CD4-positive, alpha-beta T cell (primary cell): ENCODE measurements around the gene ELFN1. TPM values are rescaled to one million over a fixed set of nuclear protein-coding genes. Genes with fewer than 3 reads are reported as not detected.

Experiments used
- ATAC-seq: fragments of 200-7000 bp; cut with Tn5 transposase; one replicate; pipeline ENCODE4 v1.10.0; 2022; ENCODE audit warnings: mild to moderate bottlenecking; ENCODE audit not compliant: poor library complexity
- CTCF ChIA-PET: fragments of 350-600 bp; sonication (Branson Sonifier 250); formaldehyde crosslinking; loops from one replicate; lab custom pipeline; 2021; ENCODE audit warnings: antibody characterized with exemption, inconsistent platforms; lab: Charles Lee
- POLR2A ChIA-PET: fragments of 350-600 bp; sonication (Branson Sonifier 250); formaldehyde crosslinking; loops from one replicate; lab custom pipeline; 2021; ENCODE audit warnings: antibody characterized with exemption, inconsistent platforms; lab: Charles Lee
- DNase-seq, 14 experiments: peaks; one replicate each; pipeline ENCODE4 v3.0.0-alpha.2; 2013 to 2020; ENCODE audit warnings: mixed read lengths in 2 of 14
- H3K27ac ChIP-seq, 2 donors: one replicate each; pipeline versions ENCODE4 v1.5.1 to v1.7.0; 2013; ENCODE audit warnings: low read length in 2 of 2, low read depth in 1 of 2, mild to moderate bottlenecking in 1 of 2
- H3K27me3 ChIP-seq, 2 experiments: 1 replicate in 1 of 2; 2 replicates in 1 of 2; pipeline versions ENCODE4 v1.6.1 to v1.7.0; 2013; ENCODE audit warnings: low read length in 2 of 2, control low read depth in 1 of 2, mild to moderate bottlenecking in 1 of 2, moderate library complexity in 1 of 2; ENCODE audit not compliant: insufficient read depth in 2 of 2, control insufficient read depth in 1 of 2
- H3K36me3 ChIP-seq: one replicate; pipeline ENCODE4 v1.6.1; 2013; ENCODE audit warnings: low read length, control low read depth; ENCODE audit not compliant: insufficient read depth
- H3K4me1 ChIP-seq: one replicate; pipeline ENCODE4 v1.6.1; 2013; ENCODE audit warnings: low read length, control low read depth; ENCODE audit not compliant: insufficient read depth
- H3K4me3 ChIP-seq: one replicate; pipeline ENCODE4 v1.5.1; 2013; ENCODE audit warnings: mild to moderate bottlenecking, low read length, moderate library complexity
- H3K9me3 ChIP-seq, 2 experiments: 1 replicate in 1 of 2; 2 replicates in 1 of 2; pipeline versions ENCODE4 v1.6.1 to v1.7.0; 2013; ENCODE audit warnings: low read length in 2 of 2, mild to moderate bottlenecking in 2 of 2, control low read depth in 1 of 2, moderate library complexity in 1 of 2; ENCODE audit not compliant: control insufficient read depth in 1 of 2, insufficient read depth in 1 of 2
- H3K27ac Mint-ChIP-seq: one replicate; pipeline ENCODE4 v1.8.0; 2020; ENCODE audit warnings: mixed read lengths
- H3K27me3 Mint-ChIP-seq: one replicate; pipeline ENCODE4 v1.8.0; 2021; ENCODE audit warnings: mixed read lengths
- H3K36me3 Mint-ChIP-seq: one replicate; pipeline ENCODE4 v1.8.0; 2021; ENCODE audit warnings: low read depth, mixed read lengths
- H3K4me1 Mint-ChIP-seq: one replicate; pipeline ENCODE4 v1.8.0; 2021; ENCODE audit warnings: low read depth, mixed read lengths
- H3K4me3 Mint-ChIP-seq: one replicate; pipeline ENCODE4 v1.8.0; 2020; ENCODE audit warnings: mild to moderate bottlenecking, mixed read lengths
- H3K9me3 Mint-ChIP-seq: one replicate; pipeline ENCODE4 v1.8.0; 2020; ENCODE audit warnings: mixed read lengths
- CTCF ChIP-seq: fragments of 200-600 bp; IDR thresholded peaks from one replicate; pipeline ENCODE4 v1.8.0; 2022; ENCODE audit warnings: antibody characterized with exemption, mild to moderate bottlenecking
- intact Hi-C, 2 experiments: fragments of 100-400 bp; cut with DNase I in 1 of 2; cut with micrococcal nuclease in 1 of 2; formaldehyde crosslinking; loops; one replicate each; pipeline versions ENCODE4 v1.15.1 to v1.9.0; 2023 to 2025; cut with DNase I, micrococcal nuclease
- total RNA-seq, 174 experiments: library from RNA in 2 of 174; stranded (reverse) in 2 of 174; gene quantifications; one replicate each; pipeline ENCODE4 v1.2.3 and lab custom pipeline; 2021 to 2026

ELFN1 gene
- total RNA-seq, 2 experiments from 2014 or later: not detected

GRCh38 chr7:1745018-1745532 lies 75.0 kb downstream of the ELFN1 start:
- H3K4me3 ChIP-seq: no peak overlapping the region
- CTCF ChIA-PET: interaction anchor here (0.6 kb wide), 1 partner anchor 283 kb away, joined by 5 read pairs; no protein-coding TSS in a partner anchor
- no peak overlapping the region for H3K27ac Mint-ChIP-seq

GRCh38 chr7:1745576-1746490 lies 75.8 kb downstream of the ELFN1 start:
- DNase-seq: no peak
- Mint-ChIP-seq H3K36me3 (no peaks in the 10 kb centered on the region), H3K9me3 (no peaks in the 10 kb centered on the region), H3K27ac (no peak overlapping the region), H3K4me1 (peaks cover 14% of the 10 kb centered on the region), H3K4me3 (no peak overlapping the region), H3K27me3 (no peaks in the 10 kb centered on the region)
- H3K27me3 ChIP-seq: no peaks in the 10 kb centered on the region
- peaks cover 0 to 8% of the 10 kb centered on the region in 2 experiments for H3K9me3 ChIP-seq
- ChIA-PET CTCF (no interaction called here), POLR2A (no interaction called here)
- TF ChIP-seq CTCF: no peak
- intact Hi-C loops: no loop called here
- H3K4me3 ChIP-seq: no peak overlapping the region
- no peak for ATAC-seq
- H3K27ac ChIP-seq: no peak overlapping the region
- H3K4me1 ChIP-seq: peaks cover 24% of the 10 kb centered on the region
- no peaks in the 10 kb centered on the region for H3K36me3 ChIP-seq

More at GRCh38 chr7:1745018-1745532, 75.0 kb downstream of the ELFN1 start:
- POLR2A ChIA-PET: no interaction called here
- Histone ChIP-seq H3K27ac (no peak overlapping the region), H3K4me1 (peaks cover 30% of the 10 kb centered on the region), H3K27me3 (no peaks in the 10 kb centered on the region), H3K36me3 (no peaks in the 10 kb centered on the region), H3K9me3 (peaks cover 0 to 8% of the 10 kb centered on the region in 2 experiments)
- no peaks in the 10 kb centered on the region for H3K9me3 Mint-ChIP-seq
- DNase-seq: no peak
- TF ChIP-seq CTCF: no peak
- no peak overlapping the region for H3K4me3 Mint-ChIP-seq
- no peaks in the 10 kb centered on the region for H3K36me3 Mint-ChIP-seq
- intact Hi-C loops: no loop called here
- H3K27me3 Mint-ChIP-seq: no peaks in the 10 kb centered on the region
- peaks cover 14% of the 10 kb centered on the region for H3K4me1 Mint-ChIP-seq
- ATAC-seq: no peak

- Mint-ChIP-seq H3K27ac (no peak overlapping the region), H3K27me3 (no peaks in the 10 kb centered on the region), H3K9me3 (no peaks in the 10 kb centered on the region), H3K4me3 (no peak overlapping the region), H3K4me1 (peaks cover 13% of the 10 kb centered on the region), H3K36me3 (no peaks in the 10 kb centered on the region)
- Histone ChIP-seq H3K27ac (no peak overlapping the region), H3K4me3 (no peak overlapping the region), H3K4me1 (peaks cover 18% of the 10 kb centered on the region), H3K27me3 (no peaks in the 10 kb centered on the region), H3K36me3 (no peaks in the 10 kb centered on the region), H3K9me3 (peaks cover 0 to 11% of the 10 kb centered on the region in 2 experiments)
- DNase-seq (no peak), ATAC-seq (no peak)
- TF ChIP-seq CTCF: no peak
- intact Hi-C loops: no loop called here
- ChIA-PET POLR2A (no interaction called here), CTCF (no interaction called here)
Observed at GRCh38 chr7:1746491-1746975, 76.5 kb downstream of the ELFN1 start.
